GM23248 (cell line): Measurements from ENCODE around the gene MOGAT3.

Experiments
- EZH2 ChIP-seq: fragments of 200-600 bp; sonication (generic); IDR thresholded peaks from 2 replicates; pipeline ENCODE4 v1.6.1; 2018; ENCODE audit warnings: antibody characterized with exemption, mild to moderate bottlenecking; ENCODE audit not compliant: insufficient read depth, poor library complexity, severe bottlenecking
- EZH2phosphoT487 ChIP-seq: fragments of 200-600 bp; sonication (generic); IDR thresholded peaks from 2 replicates; pipeline ENCODE4 v1.6.1; 2018; ENCODE audit warnings: antibody characterized with exemption, moderate library complexity, mild to moderate bottlenecking, low read depth; ENCODE audit not compliant: insufficient read depth

DNA sequence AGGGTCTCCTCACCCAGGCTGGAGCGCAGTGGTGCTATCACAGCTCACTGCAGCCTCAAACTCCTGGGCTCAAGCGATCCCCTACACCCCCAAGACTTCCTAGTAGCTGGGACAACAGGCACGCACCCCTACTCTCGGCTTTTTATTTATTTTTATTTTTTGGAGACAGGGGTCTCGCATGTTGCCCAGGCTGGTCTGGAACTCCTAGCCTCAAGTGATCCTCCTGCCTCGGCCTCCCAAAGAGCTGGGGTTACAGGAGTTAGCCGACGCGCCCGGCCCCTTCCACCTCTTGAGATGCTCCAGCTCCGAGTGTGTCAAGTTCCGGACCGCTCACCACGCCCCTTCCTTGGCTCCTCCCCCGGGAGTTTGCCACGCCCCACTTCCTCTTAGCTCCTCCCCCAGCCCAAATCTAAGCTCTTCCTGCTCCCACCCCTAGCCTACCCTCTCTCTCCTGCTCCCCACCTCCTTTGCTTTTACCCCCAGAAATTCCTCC lies 27.0 kb downstream of the MOGAT3 start:
- TF ChIP-seq EZH2 (no peak), EZH2phosphoT487 (no peak)
